ENCODE measurements around the gene CFAP300. TPM values are rescaled to one million over a fixed set of nuclear protein-coding genes. Genes with fewer than 3 reads are reported as not detected.

CFAP300 gene
- polyA plus RNA-seq, 2 of the 4 experiments (the other 2 are of a cell fraction): 8.2 to 17.1 TPM

DNA sequence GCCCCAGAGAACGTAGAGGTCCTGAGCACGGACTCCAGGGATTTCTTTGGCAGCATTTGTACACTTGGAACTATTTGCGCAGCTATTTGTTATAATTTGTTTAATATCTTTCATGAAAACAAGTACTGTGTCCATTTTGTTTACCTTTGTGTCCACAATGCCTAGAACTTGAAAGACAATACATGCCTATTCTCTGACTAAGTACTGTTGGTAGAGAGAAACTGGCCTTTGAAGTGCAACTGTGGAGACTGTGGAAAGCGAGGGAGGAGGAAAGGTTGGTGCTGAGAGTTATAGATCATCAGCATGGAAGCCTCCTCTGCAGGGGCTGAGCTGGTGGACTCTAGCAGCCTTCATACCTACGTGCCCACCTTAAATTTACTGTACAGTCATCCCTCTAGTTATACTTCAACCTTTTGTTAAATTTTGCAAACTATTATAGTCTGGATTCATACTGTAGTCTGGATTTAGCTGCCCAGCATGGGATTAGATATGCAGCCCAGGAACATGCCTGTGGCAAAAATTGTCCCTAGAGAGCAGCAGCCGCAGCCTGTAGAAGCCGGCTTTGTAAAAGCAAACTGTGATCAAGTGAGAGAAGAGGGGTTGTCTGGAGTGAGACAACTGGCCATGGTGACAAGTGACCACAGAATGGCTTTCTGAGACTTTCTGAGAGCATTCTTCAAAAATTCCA is 38.8 kb downstream of the CFAP300 start:
- Histone ChIP-seq H3K4me2 (peak overlapping the region; percentile 69), H3K4me3 (no peak overlapping the region), H3K4me1 (peaks cover 20% of the 10 kb centered on the region), H3K9me3 (no peaks in the 10 kb centered on the region), H3K27ac (peak overlapping the region; percentile 55 to 63; a peak in 5 of 6 replicates)
- FAIRE-seq: no peak
- DNase-seq (ENCODE audit: low read depth in 1 of 2, low spot score in 1 of 2): peak; percentile 62 to 84
- WGBS (ENCODE audit: missing lambda C conversion rate): 10% methylated on average over 7 of the region's 7 CpGs
- CTCF ChIA-PET: no interaction called here
- no peak for TF ChIP-seq FOSL2 (IDR thresholded peaks at IDR 0.05)
- TF ChIP-seq FOSL2 (CRISPR knock-in tag; IDR thresholded peaks at IDR 0.05): peak; percentile 50; the same call in 1 of the 2 replicates
- peak; percentile 59; the same call in 1 of the 2 replicates for TF ChIP-seq JUNB (IDR thresholded peaks at IDR 0.05)
- TF ChIP-seq CEBPB (IDR thresholded peaks at IDR 0.05): peak in 1 of 2 experiments; percentile 44; a peak in 1 of 4 replicates
- TF ChIP-seq, protein P1, sequence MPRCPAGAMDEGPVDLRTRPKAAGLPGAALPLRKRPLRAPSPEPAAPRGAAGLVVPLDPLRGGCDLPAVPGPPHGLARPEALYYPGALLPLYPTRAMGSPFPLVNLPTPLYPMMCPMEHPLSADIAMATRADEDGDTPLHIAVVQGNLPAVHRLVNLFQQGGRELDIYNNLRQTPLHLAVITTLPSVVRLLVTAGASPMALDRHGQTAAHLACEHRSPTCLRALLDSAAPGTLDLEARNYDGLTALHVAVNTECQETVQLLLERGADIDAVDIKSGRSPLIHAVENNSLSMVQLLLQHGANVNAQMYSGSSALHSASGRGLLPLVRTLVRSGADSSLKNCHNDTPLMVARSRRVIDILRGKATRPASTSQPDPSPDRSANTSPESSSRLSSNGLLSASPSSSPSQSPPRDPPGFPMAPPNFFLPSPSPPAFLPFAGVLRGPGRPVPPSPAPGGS (IDR thresholded peaks at IDR 0.05): 0 out of 3 replicates have a peak, but pooled peaks have one; percentile 29
- 0 out of 2 replicates have a peak, but pooled peaks have one; percentile 18 for TF ChIP-seq FOXS1 (CRISPR knock-in tag; IDR thresholded peaks at IDR 0.05)
- peak; percentile 80 for TF ChIP-seq GATA3 (IDR thresholded peaks at IDR 0.05; ENCODE audit: borderline replicate concordance)
- TF ChIP-seq MAZ (IDR thresholded peaks at IDR 0.05; ENCODE audit: borderline replicate concordance, low read depth, low read length): no peak
- TF ChIP-seq JUN (IDR thresholded peaks at IDR 0.05): peak in 1 of 2 experiments; percentile 35; a peak in 2 of 5 replicates
- TF ChIP-seq CHD2 (IDR thresholded peaks at IDR 0.05; ENCODE audit: low read length, partially characterized antibody): no peak
- peak; percentile 93 to 97 for ATAC-seq
- POLR2A ChIA-PET: interaction anchor here (0.6 kb wide), 1 partner anchor 114 kb away, joined by 3 read pairs; no protein-coding TSS in a partner anchor

GRCh38 chr11:102097186-102097585 is 49.9 kb downstream of the CFAP300 start:
- WGBS (ENCODE audit: missing lambda C conversion rate): 88% methylated on average over 1 of the region's 1 CpG
- TF ChIP-seq CTCF (IDR thresholded peaks at IDR 0.05): no peak
- TF ChIP-seq CEBPB (IDR thresholded peaks at IDR 0.05): no peak
- TF ChIP-seq FOSL2 (IDR thresholded peaks at IDR 0.05): no peak
- TF ChIP-seq FOSL2 (CRISPR knock-in tag; IDR thresholded peaks at IDR 0.05): no peak
- TF ChIP-seq, protein P2, sequence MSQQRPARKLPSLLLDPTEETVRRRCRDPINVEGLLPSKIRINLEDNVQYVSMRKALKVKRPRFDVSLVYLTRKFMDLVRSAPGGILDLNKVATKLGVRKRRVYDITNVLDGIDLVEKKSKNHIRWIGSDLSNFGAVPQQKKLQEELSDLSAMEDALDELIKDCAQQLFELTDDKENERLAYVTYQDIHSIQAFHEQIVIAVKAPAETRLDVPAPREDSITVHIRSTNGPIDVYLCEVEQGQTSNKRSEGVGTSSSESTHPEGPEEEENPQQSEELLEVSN (IDR thresholded peaks at IDR 0.05; ENCODE audit: borderline replicate concordance, low read depth): no peak
- no peak for TF ChIP-seq GATA3 (IDR thresholded peaks at IDR 0.05; ENCODE audit: borderline replicate concordance)
- TF ChIP-seq PBX3 (IDR thresholded peaks at IDR 0.05): no peak
- no peak for TF ChIP-seq MYC (IDR thresholded peaks at IDR 0.05; ENCODE audit: borderline replicate concordance, low read length)
- TF ChIP-seq KDM1A (IDR thresholded peaks at IDR 0.05; ENCODE audit: low read depth): no peak
- Histone ChIP-seq H3K4me1 (no peaks in the 10 kb centered on the region), H3K9me3 (no peaks in the 10 kb centered on the region), H3K4me3 (no peak overlapping the region), H3K4me2 (no peak overlapping the region), H3K27ac (no peak overlapping the region)
- FAIRE-seq (no peak), ATAC-seq (no peak), DNase-seq (ENCODE audit: low read depth in 1 of 2, low spot score in 1 of 2) (no peak)
- ChIA-PET POLR2A (no interaction called here), CTCF (interaction anchor here (0.7 kb wide), 1 partner anchor 713 kb away, joined by 3 read pairs; no protein-coding TSS in a partner anchor)

GRCh38 chr11:102099755-102100154 is 52.5 kb downstream of the CFAP300 start:
- H3K4me1 ChIP-seq: no peaks in the 10 kb centered on the region
- H3K27ac ChIP-seq: no peak overlapping the region
- WGBS (ENCODE audit: missing lambda C conversion rate): 87% methylated on average over 2 of the region's 2 CpGs
- ChIA-PET CTCF (no interaction called here), POLR2A (no interaction called here)
- H3K4me3 ChIP-seq: no peak overlapping the region
- ATAC-seq: no peak
- no peaks in the 10 kb centered on the region for H3K9me3 ChIP-seq
- no peak for TF ChIP-seq MAZ (IDR thresholded peaks at IDR 0.05; ENCODE audit: borderline replicate concordance, low read depth, low read length)
- TF ChIP-seq KDM1A (IDR thresholded peaks at IDR 0.05; ENCODE audit: low read depth): no peak
- no peak for TF ChIP-seq CEBPB (IDR thresholded peaks at IDR 0.05)
- TF ChIP-seq TFCP2L1 (CRISPR knock-in tag; IDR thresholded peaks at IDR 0.05): no peak
- no peak for TF ChIP-seq ESRRA (IDR thresholded peaks at IDR 0.05; ENCODE audit: borderline replicate concordance, low read length)
- DNase-seq (ENCODE audit: low read depth in 1 of 2, low spot score in 1 of 2): no peak
- no peak for FAIRE-seq
- H3K4me2 ChIP-seq: no peak overlapping the region

Measured in A549 (cell line).